ENCODE measurements around the gene CNTNAP5. TPM values are rescaled to one million over a fixed set of nuclear protein-coding genes. Genes with fewer than 3 reads are reported as not detected.

The CNTNAP5 gene
- total and polyA plus RNA-seq, 2 of the 8 experiments (the other 6 are each of a cell fraction or from before 2014, with no cell fraction given) = 0.11 to 0.76 TPM

DNA sequence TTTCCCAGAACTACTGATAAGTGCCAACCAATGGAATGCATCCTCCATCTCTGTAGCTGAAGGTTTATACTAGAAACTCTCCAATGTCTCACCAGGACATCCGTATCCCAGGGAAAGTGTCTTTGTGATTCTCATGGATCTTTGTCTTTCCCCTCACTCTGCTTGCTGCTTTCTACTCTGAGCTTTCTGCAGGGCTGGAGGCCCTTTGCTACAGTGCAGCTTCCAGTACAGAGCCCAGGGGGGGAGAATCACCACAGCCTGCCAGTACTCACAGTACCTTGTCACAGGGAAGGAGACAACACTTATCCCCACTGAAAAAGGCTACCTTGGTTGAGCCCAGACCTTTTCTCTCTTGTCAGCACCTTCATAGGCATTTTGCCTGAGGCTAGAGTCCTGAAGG, 627.0 kb downstream of the CNTNAP5 start (continued):
- TF ChIP-seq NRF1 (IDR thresholded peaks at IDR 0.05; ENCODE audit: low read depth, low read length) (no peak), HDAC6 (IDR thresholded peaks at IDR 0.05; ENCODE audit: low read depth, low read length) (no peak)

All from H1 (cell line).